H1 (cell line): ENCODE results near the gene ERCC1. TPM values are rescaled to one million over a fixed set of nuclear protein-coding genes. Genes with fewer than 3 reads are reported as not detected.

Source experiments
- CTCF ChIA-PET: fragments of 300-600 bp; sonication (Branson Sonifier 250); formaldehyde crosslinking; loops from one replicate; lab custom pipeline; 2021; ENCODE audit not compliant: partially characterized antibody; lab: Charles Lee
- POLR2A ChIA-PET: fragments of 300-600 bp; sonication (Branson Sonifier 250); formaldehyde crosslinking; loops from one replicate; lab custom pipeline; 2021; ENCODE audit warnings: inconsistent platforms; ENCODE audit not compliant: partially characterized antibody; lab: Charles Lee
- DNase-seq, 2 experiments: peaks; one replicate each; pipeline versions ENCODE4 v3.0.0 to v3.0.0-alpha.2; 2010 to 2022; ENCODE audit warnings: low spot score in 2 of 2, low read depth in 1 of 2, mixed read lengths in 1 of 2
- FAIRE-seq: peaks from 2 replicates; lab custom pipeline; 2011; peaks lifted over from hg19 to GRCh38; lab: Jason Lieb, UNC
- H2AFZ ChIP-seq: 2 replicates; pipeline ENCODE4 v1.8.1; 2012; ENCODE audit warnings: low read length, inconsistent platforms
- H2AK5ac ChIP-seq: 2 replicates; pipeline ENCODE4 v1.6.1; 2013; ENCODE audit warnings: low read depth, low read length
- H2BK120ac ChIP-seq: replicated peaks from 2 replicates; pipeline ENCODE3; 2013; ENCODE audit warnings: low read depth, low read length, inconsistent platforms
- H2BK12ac ChIP-seq: 2 replicates; pipeline ENCODE4 v1.6.1; 2013; ENCODE audit warnings: low read depth, low read length
- H2BK15ac ChIP-seq: 2 replicates; pipeline ENCODE4 v1.6.1; 2013; ENCODE audit warnings: low read length
- H2BK20ac ChIP-seq: 2 replicates; pipeline ENCODE4 v1.6.1; 2013; ENCODE audit warnings: low read length
- H2BK5ac ChIP-seq: 2 replicates; pipeline ENCODE4 v1.6.1; 2013; ENCODE audit warnings: low read depth, low read length
- H3K14ac ChIP-seq: 2 replicates; pipeline ENCODE4 v1.6.1; 2013; ENCODE audit warnings: inconsistent platforms; ENCODE audit not compliant: insufficient read length
- H3K18ac ChIP-seq: 2 replicates; pipeline ENCODE4 v1.6.1; 2013; ENCODE audit warnings: low read length; ENCODE audit errors: extremely low read depth
- H3K23ac ChIP-seq: 2 replicates; pipeline ENCODE4 v1.6.1; 2013; ENCODE audit warnings: inconsistent platforms; ENCODE audit not compliant: insufficient read length
- H3K23me2 ChIP-seq: 2 replicates; pipeline ENCODE4 v1.6.1; 2013; ENCODE audit warnings: low read depth, low read length
- H3K27ac ChIP-seq: 2 replicates; pipeline ENCODE4 v1.6.1; 2011; ENCODE audit warnings: low read depth, low read length, inconsistent platforms
- H3K27me3 ChIP-seq, 4 experiments: replicated peaks in 1 of 4; 1 replicate in 1 of 4; 2 replicates in 3 of 4; pipeline versions ENCODE4 v1.6.1 to v1.8.1; 2011 to 2013; ENCODE audit warnings: low read length in 3 of 4, mild to moderate bottlenecking in 3 of 4, inconsistent platforms in 2 of 4, mixed read lengths in 2 of 4, moderate library complexity in 1 of 4; ENCODE audit not compliant: control insufficient read depth in 3 of 4, insufficient read depth in 3 of 4; ENCODE audit errors: extremely low read depth in 1 of 4
- H3K36me3 ChIP-seq, 4 experiments: 2 replicates each; pipeline versions ENCODE4 v1.6.1 to v1.8.1; 2011 to 2013; ENCODE audit warnings: mild to moderate bottlenecking in 4 of 4, low read length in 3 of 4, moderate library complexity in 2 of 4, control low read depth in 1 of 4, inconsistent platforms in 1 of 4; ENCODE audit not compliant: insufficient read depth in 4 of 4, control insufficient read depth in 2 of 4
- H3K4ac ChIP-seq: replicated peaks from 2 replicates; pipeline ENCODE3; 2013; ENCODE audit warnings: low read length, low read depth, mixed read lengths, inconsistent platforms; ENCODE audit not compliant: insufficient read length
- H3K4me1 ChIP-seq, 4 experiments: replicated peaks in 1 of 4; 1 replicate in 1 of 4; 2 replicates in 3 of 4; pipeline versions ENCODE4 v1.6.1 to v1.8.1; 2011 to 2013; ENCODE audit warnings: low read length in 3 of 4, inconsistent platforms in 2 of 4, mixed read lengths in 1 of 4; ENCODE audit not compliant: insufficient read depth in 4 of 4, control insufficient read depth in 3 of 4
- H3K4me2 ChIP-seq, 2 experiments: 2 replicates each; pipeline versions ENCODE4 v1.6.1 to v1.8.1; 2011 to 2013; ENCODE audit warnings: low read depth in 2 of 2, low read length in 2 of 2, control low read depth in 1 of 2, inconsistent platforms in 1 of 2, mild to moderate bottlenecking in 1 of 2; ENCODE audit not compliant: insufficient read depth in 1 of 2
- H3K4me3 ChIP-seq, 4 experiments: fragments of 200-600, 300-600 bp in 1 of 4; sonication (generic), shearing (Covaris generic), sonication (Bioruptor Twin) in 1 of 4; 2 replicates each; pipeline versions ENCODE4 v1.5.1 to v1.8.1; 2011 to 2016; ENCODE audit warnings: low read length in 4 of 4, low read depth in 3 of 4, control low read depth in 2 of 4, inconsistent platforms in 2 of 4, mild to moderate bottlenecking in 2 of 4, mixed read lengths in 1 of 4, moderate library complexity in 1 of 4; ENCODE audit not compliant: insufficient read depth in 2 of 4; ENCODE audit errors: extremely low read depth in 1 of 4
- H3K56ac ChIP-seq: replicated peaks from 2 replicates; pipeline ENCODE3; 2013; ENCODE audit warnings: low read depth, mild to moderate bottlenecking, mixed read lengths, low read length, inconsistent platforms; ENCODE audit not compliant: insufficient read length
- H3K79me1 ChIP-seq: 2 replicates; pipeline ENCODE4 v1.6.1; 2013; ENCODE audit warnings: low read depth, low read length, control low read depth
- H3K79me2 ChIP-seq, 2 experiments: 2 replicates each; pipeline versions ENCODE4 v1.6.1 to v1.8.1; 2012 to 2013; ENCODE audit warnings: low read length in 2 of 2, mild to moderate bottlenecking in 2 of 2, inconsistent platforms in 1 of 2; ENCODE audit not compliant: insufficient read depth in 2 of 2, control insufficient read depth in 1 of 2
- H3K9ac ChIP-seq, 4 experiments: replicated peaks in 1 of 4; 1 replicate in 1 of 4; 2 replicates in 3 of 4; pipeline versions ENCODE4 v1.6.1 to v1.8.1; 2011 to 2013; ENCODE audit warnings: low read depth in 3 of 4, low read length in 3 of 4, control low read depth in 2 of 4, mild to moderate bottlenecking in 2 of 4, moderate library complexity in 2 of 4, inconsistent platforms in 1 of 4; ENCODE audit errors: extremely low read depth in 1 of 4
- H3K9me3 ChIP-seq, 2 experiments: 2 replicates each; pipeline versions ENCODE4 v1.6.1 to v1.8.1; 2012 to 2013; ENCODE audit warnings: mild to moderate bottlenecking in 2 of 2, moderate library complexity in 2 of 2, control low read depth in 1 of 2, inconsistent platforms in 1 of 2, low read depth in 1 of 2, low read length in 1 of 2, mixed read lengths in 1 of 2; ENCODE audit not compliant: insufficient read depth in 2 of 2
- H4K20me1 ChIP-seq, 2 experiments: replicated peaks in 1 of 2; 2 replicates each; pipeline versions ENCODE3 to v1.8.1; 2011 to 2013; ENCODE audit warnings: inconsistent platforms in 2 of 2, low read length in 2 of 2, mild to moderate bottlenecking in 1 of 2; ENCODE audit not compliant: insufficient read depth in 2 of 2, control insufficient read depth in 1 of 2
- H4K5ac ChIP-seq: 2 replicates; pipeline ENCODE4 v1.6.1; 2013; ENCODE audit warnings: low read length, low read depth, mixed read lengths, inconsistent platforms; ENCODE audit not compliant: insufficient read length
- H4K8ac ChIP-seq: 2 replicates; pipeline ENCODE4 v1.8.0; 2013; ENCODE audit warnings: mild to moderate bottlenecking, moderate library complexity, low read length, inconsistent platforms; ENCODE audit not compliant: insufficient read depth; ENCODE audit errors: extremely low read depth
- H4K91ac ChIP-seq: replicated peaks from 2 replicates; pipeline ENCODE3; 2013; ENCODE audit warnings: low read length, mixed read lengths, inconsistent platforms; ENCODE audit not compliant: insufficient read length
- ASH2L ChIP-seq: fragments of 200-600, 300-600 bp; sonication (generic); IDR thresholded peaks from one replicate; pipeline ENCODE4 v1.7.1; 2017; ENCODE audit warnings: low read length
- BACH1 ChIP-seq: IDR thresholded peaks from 2 replicates; pipeline ENCODE4 v1.6.1; 2012; ENCODE audit warnings: low read length, improper control_type of control experiment
- EGR1 ChIP-seq: IDR thresholded peaks from 2 replicates; pipeline ENCODE4 v1.6.1; 2011; ENCODE audit warnings: low read depth, low read length, borderline replicate concordance
- FOSL1 ChIP-seq: IDR thresholded peaks from 2 replicates; pipeline ENCODE4 v1.6.1; 2011; ENCODE audit warnings: mild to moderate bottlenecking, low read depth, low read length, moderate library complexity; ENCODE audit not compliant: insufficient read depth
- HDAC2 ChIP-seq, 2 experiments: fragments of 300-600 bp in 1 of 2; sonication (generic) in 1 of 2; IDR thresholded peaks; 2 replicates each; pipeline ENCODE4 v1.6.1; 2011 to 2012; ENCODE audit warnings: low read depth in 2 of 2, low read length in 2 of 2, mild to moderate bottlenecking in 2 of 2, moderate library complexity in 2 of 2, borderline replicate concordance in 1 of 2, inconsistent platforms in 1 of 2
- JUND ChIP-seq: IDR thresholded peaks from 2 replicates; pipeline ENCODE4 v1.6.1; 2011; ENCODE audit warnings: mild to moderate bottlenecking, improper control_type of control experiment, low read length
- KDM1A ChIP-seq: fragments of 200-600, 300-600 bp; sonication (generic); IDR thresholded peaks from 2 replicates; pipeline ENCODE4 v1.7.1; 2016; ENCODE audit warnings: mild to moderate bottlenecking, low read length, borderline replicate concordance
- RNF2 ChIP-seq: fragments of 200-900, 300-1000 bp; sonication (generic); IDR thresholded peaks from 2 replicates; pipeline ENCODE4 v1.7.1; 2016; ENCODE audit warnings: borderline replicate concordance, low read depth, mild to moderate bottlenecking, antibody characterized with exemption, low read length; ENCODE audit not compliant: poor library complexity, severe bottlenecking; ENCODE audit errors: missing control alignments
- TCF12 ChIP-seq: IDR thresholded peaks from 2 replicates; pipeline ENCODE4 v1.6.1; 2011; ENCODE audit warnings: low read depth, mild to moderate bottlenecking, low read length
- TEAD4 ChIP-seq: IDR thresholded peaks from 2 replicates; pipeline ENCODE4 v1.6.1; 2012; ENCODE audit warnings: low read depth, low read length, inconsistent platforms, mixed read lengths
- YY1 ChIP-seq: IDR thresholded peaks from 2 replicates; pipeline ENCODE4 v1.6.1; 2011; ENCODE audit warnings: low read depth, mild to moderate bottlenecking, low read length
- ZNF274 ChIP-seq: IDR thresholded peaks from 2 replicates; pipeline ENCODE4 v1.7.0; 2012; ENCODE audit warnings: low read length, borderline replicate concordance; ENCODE audit errors: extremely low read depth
- WGBS, 2 experiments: shearing (Covaris generic) in 1 of 2; methylation state at CpG; one replicate each; pipeline versions ENCODE4 v1.1.6 to v1.1.7; 2013 to 2015; ENCODE audit warnings: low lambda C conversion rate in 2 of 2, mixed read lengths in 2 of 2, inconsistent platforms in 1 of 2, low coverage in 1 of 2, missing lambda C conversion rate in 1 of 2; ENCODE audit not compliant: insufficient replicate concordance in 2 of 2, insufficient coverage in 1 of 2, insufficient read length in 1 of 2; ENCODE audit errors: extremely low coverage in 1 of 2, missing lambda C conversion rate in 1 of 2; 5-methylcytosine and 5-hydroxymethylcytosine counted together
- polyA plus RNA-seq, 7 experiments: library from polyadenylated mRNA; depleted of rRNA in 3 of 7; stranded (reverse) in 5 of 7; unstranded in 2 of 7; fragments of >200 nt in 5 of 7; fragments of 200-250 nt in 2 of 7; gene quantifications; 1 replicate in 5 of 7; 2 replicates in 1 of 7; 4 replicates in 1 of 7; pipeline versions ENCODE4 v1.2.1 to v1.2.3, GENCODE V29; 2011 to 2013; ENCODE audit warnings: missing spikeins in 2 of 7, mixed read lengths in 2 of 7
- total RNA-seq: library from RNA; stranded (reverse); fragmentation: NEBNext Ultra II Directional; extraction: Animal tissue kit (Norgen Biotek cat#: 25700); gene quantifications from 2 replicates; pipeline ENCODE4 v1.2.1, GENCODE V29; 2021
- TF ChIP-seq, protein P1 (sequence below): IDR thresholded peaks from 2 replicates; pipeline ENCODE4 v1.6.1; 2012; ENCODE audit warnings: inconsistent platforms

ERCC1 gene
- total and polyA plus RNA-seq, 2 of the 8 experiments (the other 6 are each of a cell fraction or from before 2014, with no cell fraction given) = 44.7 to 94.2 TPM

DNA sequence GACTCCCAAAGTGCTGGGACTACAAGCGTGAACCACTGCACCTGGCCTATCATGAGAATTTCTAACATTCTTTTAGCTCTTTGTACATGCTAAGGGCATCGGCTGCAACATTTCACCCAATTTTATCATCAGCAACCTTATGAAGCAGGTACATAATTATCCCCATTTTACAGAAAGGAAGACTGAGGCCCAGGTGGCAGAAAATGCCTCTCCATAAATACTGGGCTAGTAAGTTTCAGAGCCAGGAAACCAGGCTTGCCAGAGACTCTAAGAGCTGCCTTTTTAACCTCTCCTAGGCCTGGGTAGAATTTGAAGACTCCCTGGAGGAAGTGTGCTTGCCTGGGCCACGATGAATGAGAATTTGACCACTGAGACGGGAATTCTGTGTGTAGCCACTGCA is 55.6 kb downstream of the ERCC1 start:
- H3K79me1 ChIP-seq = peaks cover 6% of the 10 kb centered on the region; the same call in 1 of the 2 replicates
- no peak overlapping the region for H3K56ac ChIP-seq
- no peak overlapping the region for H3K27ac ChIP-seq
- ChIA-PET POLR2A (interaction anchor here (0.7 to 5.8 kb wide), 5 partner anchors 14 to 111 kb away, joined by 3 to 36 read pairs (median 7); no protein-coding TSS in a partner anchor), CTCF (interaction anchor here (0.6 to 2.5 kb wide), 12 partner anchors 10 to 296 kb away, joined by 3 to 9 read pairs (median 3); partner anchors contain the start of gene PPP1R13L)
- H3K4me1 ChIP-seq = peaks cover 0 to 3% (median 0%) of the 10 kb centered on the region in 4 experiments; a peak in 4 of 7 replicates
- H2BK12ac ChIP-seq = no peak overlapping the region
- no peak for DNase-seq
- H4K8ac ChIP-seq = no peak overlapping the region
- H3K23me2 ChIP-seq = no peaks in the 10 kb centered on the region
- H3K4ac ChIP-seq = no peak overlapping the region
- H3K18ac ChIP-seq = no peak overlapping the region
- no peak overlapping the region for H2BK15ac ChIP-seq
- no peaks in the 10 kb centered on the region for H3K27me3 ChIP-seq
- no peak overlapping the region for H3K14ac ChIP-seq
- no peak overlapping the region for H4K91ac ChIP-seq
- WGBS, 2 experiments = 82% methylated on average over 4 of the region's 4 CpGs; no CpG with 5 or more reads in 1 of the 2 experiments
- H4K20me1 ChIP-seq = peaks cover 5 to 14% of the 10 kb centered on the region in 2 experiments
- H2BK120ac ChIP-seq = no peak overlapping the region
- no peak overlapping the region for H2BK5ac ChIP-seq
- peaks cover 0 to 14% of the 10 kb centered on the region in 2 experiments; a peak in 1 of 4 replicates for H3K79me2 ChIP-seq
- no peak overlapping the region for H4K5ac ChIP-seq
- FAIRE-seq = no peak
- no peak overlapping the region for H3K9ac ChIP-seq
- peak overlapping the region in 1 of 2 experiments; percentile 86; a peak in 1 of 4 replicates for H3K4me2 ChIP-seq
- H3K36me3 ChIP-seq = peaks cover 6 to 41% (median 19%) of the 10 kb centered on the region in 4 experiments; a peak in 7 of 8 replicates
- no peak overlapping the region for H3K4me3 ChIP-seq
- H2BK20ac ChIP-seq = no peak overlapping the region
- no peak overlapping the region for H3K23ac ChIP-seq
- no peak overlapping the region for H2AK5ac ChIP-seq
- H2AFZ ChIP-seq = no peak overlapping the region
- no peaks in the 10 kb centered on the region for H3K9me3 ChIP-seq
- TF ChIP-seq HDAC2 (IDR thresholded peaks at IDR 0.05; ENCODE audit: borderline replicate concordance in 1 of 2, low read depth in 2 of 2, low read length in 2 of 2) = peak in 1 of 2 experiments; percentile 57; a peak in 1 of 4 replicates
- TF ChIP-seq EGR1 = no peak
- no peak for TF ChIP-seq JUND
- no peak for TF ChIP-seq TCF12
- TF ChIP-seq BACH1 = no peak
- TF ChIP-seq ZNF274 = no peak
- TF ChIP-seq RNF2 = no peak
- no peak for TF ChIP-seq ASH2L
- TF ChIP-seq, protein P1, sequence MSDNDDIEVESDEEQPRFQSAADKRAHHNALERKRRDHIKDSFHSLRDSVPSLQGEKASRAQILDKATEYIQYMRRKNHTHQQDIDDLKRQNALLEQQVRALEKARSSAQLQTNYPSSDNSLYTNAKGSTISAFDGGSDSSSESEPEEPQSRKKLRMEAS = no peak
- peak; percentile 65; the same call in 1 of the 2 replicates for TF ChIP-seq KDM1A
- TF ChIP-seq FOSL1 = no peak
- TF ChIP-seq TEAD4 = no peak
- no peak for TF ChIP-seq YY1
